ENCODE results near the gene COPS7A. TPM values are rescaled to one million over a fixed set of nuclear protein-coding genes. Genes with fewer than 3 reads are reported as not detected.
A peak's percentile ranks its signal among the peaks of the same experiment; 100 is the strongest.

COPS7A gene
- total and polyA plus RNA-seq, 2 experiments from 2014 or later: 37.7 to 51.9 TPM

- H3K9me2 ChIP-seq (ENCODE audit: insufficient read depth): no peaks in the 10 kb centered on the region
- TF ChIP-seq CTCF (conservative IDR thresholded peaks at IDR 0.05; ENCODE audit: low read depth in 2 of 2): peak; percentile 70 to 85
- no peak for TF ChIP-seq EZH2phosphoT487 (IDR thresholded peaks at IDR 0.05; ENCODE audit: unreplicated experiment)
- no peak overlapping the region for H2AFZ ChIP-seq
- H3K4me2 ChIP-seq: no peak overlapping the region
- H3K27ac Mint-ChIP-seq: no peak overlapping the region
- H3K36me3 ChIP-seq (ENCODE audit: insufficient read depth): peaks cover under 1% of the 10 kb centered on the region
- H3K27ac ChIP-seq (ENCODE audit: low read depth): no peak overlapping the region
- peaks cover 20% of the 10 kb centered on the region for H3K4me1 Mint-ChIP-seq
- H3K27me3 ChIP-seq (ENCODE audit: insufficient read depth): no peaks in the 10 kb centered on the region
- H3F3A ChIP-seq (replicated peaks; ENCODE audit: low read depth): peaks cover 9% of the 10 kb centered on the region
- no peak overlapping the region for H3K4me3 Mint-ChIP-seq
- DNase-seq (ENCODE audit: low spot score): peak; percentile 89
- H3K4me3 ChIP-seq: no peak overlapping the region
- H4K20me1 ChIP-seq (replicated peaks; ENCODE audit: insufficient read depth): peaks cover 39% of the 10 kb centered on the region
- H3K4me1 ChIP-seq (ENCODE audit: insufficient read depth): peaks cover 14% of the 10 kb centered on the region
- no peak for ATAC-seq
- peaks cover 91% of the 10 kb centered on the region for H3K79me2 ChIP-seq (replicated peaks; ENCODE audit: insufficient read depth)
- peaks cover 13% of the 10 kb centered on the region for H3K36me3 Mint-ChIP-seq (ENCODE audit: low read depth)
- H3K27me3 Mint-ChIP-seq (ENCODE audit: insufficient read depth, low read depth, poor library complexity): peaks cover 15% of the 10 kb centered on the region
- no peaks in the 10 kb centered on the region for H3K9me3 Mint-ChIP-seq
These were observed 39.2 kb upstream of the COPS7A start for GRCh38 chr12:6684609-6685008.

- H3K27me3 Mint-ChIP-seq (ENCODE audit: insufficient read depth, low read depth, poor library complexity): peaks cover 16% of the 10 kb centered on the region
- Histone ChIP-seq H3K36me3 (ENCODE audit: insufficient read depth) (no peaks in the 10 kb centered on the region; the same call in 1 of the 2 replicates), H3K27ac (ENCODE audit: low read depth) (no peak overlapping the region; the same call in 1 of the 2 replicates), H3K4me2 (no peak overlapping the region), H3K79me2 (replicated peaks; ENCODE audit: insufficient read depth) (peaks cover 79% of the 10 kb centered on the region), H3K4me1 (ENCODE audit: insufficient read depth) (peaks cover 18% of the 10 kb centered on the region), H4K20me1 (replicated peaks; ENCODE audit: insufficient read depth) (peaks cover 35% of the 10 kb centered on the region), H2AFZ (no peak overlapping the region), H3K9me2 (ENCODE audit: insufficient read depth) (no peaks in the 10 kb centered on the region), H3K27me3 (ENCODE audit: insufficient read depth) (no peaks in the 10 kb centered on the region), H3K4me3 (no peak overlapping the region), H3F3A (replicated peaks; ENCODE audit: low read depth) (peaks cover 9% of the 10 kb centered on the region)
- DNase-seq (ENCODE audit: low spot score): no peak
- no peak for ATAC-seq
- H3K9me3 Mint-ChIP-seq: no peaks in the 10 kb centered on the region
- H3K4me3 Mint-ChIP-seq: no peak overlapping the region
- H3K36me3 Mint-ChIP-seq (ENCODE audit: low read depth): peaks cover 11% of the 10 kb centered on the region; the same call in 1 of the 3 replicates
- H3K27ac Mint-ChIP-seq: no peak overlapping the region
- H3K4me1 Mint-ChIP-seq: peaks cover 23% of the 10 kb centered on the region
- TF ChIP-seq JUNB (IDR thresholded peaks at IDR 0.05; ENCODE audit: unreplicated experiment) (no peak), ZNF462 (CRISPR knock-in tag; IDR thresholded peaks at IDR 0.05) (no peak), ZNF114 (CRISPR knock-in tag; IDR thresholded peaks at IDR 0.05) (no peak), NANOG (IDR thresholded peaks at IDR 0.05; ENCODE audit: borderline replicate concordance) (no peak), CREB1 (CRISPR knock-in tag; IDR thresholded peaks at IDR 0.05; ENCODE audit: low read depth) (no peak), REST (IDR thresholded peaks at IDR 0.05; ENCODE audit: unreplicated experiment) (no peak), EZH2 (IDR thresholded peaks at IDR 0.05; ENCODE audit: low read depth, unreplicated experiment) (no peak)
These were observed 38.0 kb upstream of the COPS7A start for GRCh38 chr12:6685814-6686213.
